Measurements from ENCODE around the gene GNAS-AS1. TPM values are rescaled to one million over a fixed set of nuclear protein-coding genes. Genes with fewer than 3 reads are reported as not detected.

GNAS-AS1 gene
- total and polyA plus RNA-seq, 2 experiments from 2014 or later: 0.98 TPM; not detected in 1

- TF ChIP-seq CTCF (IDR thresholded peaks at IDR 0.05; ENCODE audit: poor library complexity) (no peak), EZH2 (IDR thresholded peaks at IDR 0.05; ENCODE audit: borderline replicate concordance) (no peak), EZH2phosphoT487 (IDR thresholded peaks at IDR 0.05; ENCODE audit: low read depth, severe bottlenecking, unreplicated experiment) (no peak)
- H3K9me2 ChIP-seq (replicated peaks; ENCODE audit: insufficient read depth): no peaks in the 10 kb centered on the region
- no peaks in the 10 kb centered on the region for H3K4me1 ChIP-seq (ENCODE audit: insufficient read depth)
- H3K9me3 ChIP-seq (ENCODE audit: low read depth): no peaks in the 10 kb centered on the region
- no peak overlapping the region for H2AFZ ChIP-seq
- no peak overlapping the region for H3K27ac ChIP-seq
- no peaks in the 10 kb centered on the region for H3K36me3 ChIP-seq (replicated peaks; ENCODE audit: insufficient read depth, low read depth)
- H4K20me1 ChIP-seq (ENCODE audit: insufficient read depth, poor library complexity, severe bottlenecking): no peaks in the 10 kb centered on the region
- H3K4me3 ChIP-seq: no peak overlapping the region
- peaks cover 2% of the 10 kb centered on the region for H3K79me2 ChIP-seq
- no peak overlapping the region for H3K4me2 ChIP-seq
- whole genome bisulfite sequencing (ENCODE audit: low lambda C conversion rate, missing lambda C conversion rate): 93% methylated on average over 2 of the region's 2 CpGs
- DNase-seq (ENCODE audit: low spot score): no peak
- H3K27me3 ChIP-seq: no peaks in the 10 kb centered on the region
Observed at GRCh38 chr20:58828136-58828535, 22.6 kb downstream of the GNAS-AS1 start.

GRCh38 chr20:58826271-58826670 lies 24.4 kb downstream of the GNAS-AS1 start:
- Histone ChIP-seq H3K27ac (no peak overlapping the region), H3K4me2 (no peak overlapping the region), H3K4me1 (ENCODE audit: insufficient read depth) (no peaks in the 10 kb centered on the region), H2AFZ (no peak overlapping the region), H4K20me1 (ENCODE audit: insufficient read depth, poor library complexity, severe bottlenecking) (no peaks in the 10 kb centered on the region), H3K27me3 (no peaks in the 10 kb centered on the region), H3K79me2 (peaks cover 2% of the 10 kb centered on the region), H3K9me2 (replicated peaks; ENCODE audit: insufficient read depth) (no peaks in the 10 kb centered on the region), H3K36me3 (replicated peaks; ENCODE audit: insufficient read depth, low read depth) (no peaks in the 10 kb centered on the region), H3K4me3 (no peak overlapping the region), H3K9me3 (ENCODE audit: low read depth) (no peaks in the 10 kb centered on the region)
- 86% methylated on average over 5 of the region's 5 CpGs for WGBS (ENCODE audit: low lambda C conversion rate, missing lambda C conversion rate)
- no peak for DNase-seq (ENCODE audit: low spot score)
- TF ChIP-seq EZH2 (IDR thresholded peaks at IDR 0.05; ENCODE audit: borderline replicate concordance) (no peak), CTCF (IDR thresholded peaks at IDR 0.05; ENCODE audit: poor library complexity) (no peak), EZH2phosphoT487 (IDR thresholded peaks at IDR 0.05; ENCODE audit: low read depth, severe bottlenecking, unreplicated experiment) (no peak)

DNA sequence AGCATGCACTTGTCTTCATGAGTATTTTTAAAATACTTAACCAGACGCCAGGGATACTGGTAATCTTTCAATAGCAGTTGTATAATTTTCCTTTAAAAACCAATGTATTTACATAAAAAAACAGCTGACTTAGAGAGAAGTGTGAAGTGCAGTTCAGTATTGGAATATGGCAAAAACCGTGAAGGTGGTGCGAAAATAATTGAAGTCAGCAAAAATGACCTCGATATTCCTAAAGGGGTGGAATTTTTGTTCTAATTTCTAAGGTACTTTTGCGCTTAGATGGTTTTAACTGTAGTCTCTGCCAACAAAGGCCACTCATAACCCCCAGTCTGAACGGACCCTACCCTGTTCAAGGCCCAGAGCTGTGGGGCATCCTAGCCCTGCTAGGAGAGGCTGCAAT lies 25.3 kb downstream of the GNAS-AS1 start:
- no peaks in the 10 kb centered on the region for H3K27me3 ChIP-seq
- no peaks in the 10 kb centered on the region for H3K9me3 ChIP-seq (ENCODE audit: low read depth)
- no peaks in the 10 kb centered on the region for H3K36me3 ChIP-seq (replicated peaks; ENCODE audit: insufficient read depth, low read depth)
- H3K79me2 ChIP-seq: no peaks in the 10 kb centered on the region
- H3K9me2 ChIP-seq (replicated peaks; ENCODE audit: insufficient read depth): no peaks in the 10 kb centered on the region
- H3K27ac ChIP-seq: no peak overlapping the region
- no peak for TF ChIP-seq EZH2 (IDR thresholded peaks at IDR 0.05; ENCODE audit: borderline replicate concordance)
- no peak for TF ChIP-seq CTCF (IDR thresholded peaks at IDR 0.05; ENCODE audit: poor library complexity)
- no peak for TF ChIP-seq EZH2phosphoT487 (IDR thresholded peaks at IDR 0.05; ENCODE audit: low read depth, severe bottlenecking, unreplicated experiment)
- no peak overlapping the region for H3K4me2 ChIP-seq
- H3K4me1 ChIP-seq (ENCODE audit: insufficient read depth): no peaks in the 10 kb centered on the region
- WGBS (ENCODE audit: low lambda C conversion rate, missing lambda C conversion rate): 92% methylated on average over 6 of the region's 6 CpGs
- H4K20me1 ChIP-seq (ENCODE audit: insufficient read depth, poor library complexity, severe bottlenecking): no peaks in the 10 kb centered on the region
- H3K4me3 ChIP-seq: no peak overlapping the region
- DNase-seq (ENCODE audit: low spot score): no peak
- H2AFZ ChIP-seq: no peak overlapping the region

DNA sequence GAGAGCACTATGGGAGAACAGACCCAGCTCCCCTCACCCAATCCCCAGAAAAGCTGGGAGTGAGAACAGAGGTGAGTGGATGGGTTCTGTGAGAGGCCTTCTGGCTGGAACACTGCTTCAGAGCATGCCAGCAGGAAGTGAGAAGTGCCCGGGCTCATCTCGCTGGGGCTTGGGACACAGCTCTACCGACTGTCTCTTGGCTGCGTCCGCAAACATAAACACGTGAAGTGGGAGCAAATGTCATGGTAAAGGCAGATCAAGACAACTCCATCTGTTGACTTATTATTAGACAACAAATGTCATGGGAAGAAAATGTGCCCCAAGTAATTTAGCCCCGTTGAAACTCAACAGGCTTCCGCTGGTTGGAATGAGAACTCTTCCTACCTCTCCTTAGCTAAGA lies 25.9 kb downstream of the GNAS-AS1 start:
- H2AFZ ChIP-seq: no peak overlapping the region
- H3K4me2 ChIP-seq: no peak overlapping the region
- H3K27me3 ChIP-seq: no peaks in the 10 kb centered on the region
- H3K36me3 ChIP-seq (replicated peaks; ENCODE audit: insufficient read depth, low read depth): no peaks in the 10 kb centered on the region
- DNase-seq (ENCODE audit: low spot score): no peak
- H3K79me2 ChIP-seq: no peaks in the 10 kb centered on the region
- H3K4me1 ChIP-seq (ENCODE audit: insufficient read depth): no peaks in the 10 kb centered on the region
- H3K4me3 ChIP-seq: no peak overlapping the region
- H3K9me3 ChIP-seq (ENCODE audit: low read depth): no peaks in the 10 kb centered on the region
- 94% methylated on average over 8 of the region's 8 CpGs for WGBS (ENCODE audit: low lambda C conversion rate, missing lambda C conversion rate)
- no peaks in the 10 kb centered on the region for H3K9me2 ChIP-seq (replicated peaks; ENCODE audit: insufficient read depth)
- H3K27ac ChIP-seq: no peak overlapping the region
- TF ChIP-seq CTCF (IDR thresholded peaks at IDR 0.05; ENCODE audit: poor library complexity) (no peak), EZH2phosphoT487 (IDR thresholded peaks at IDR 0.05; ENCODE audit: low read depth, severe bottlenecking, unreplicated experiment) (no peak)
- H4K20me1 ChIP-seq (ENCODE audit: insufficient read depth, poor library complexity, severe bottlenecking): no peaks in the 10 kb centered on the region
